Measurements from ENCODE around the gene CCDC40.

The CCDC40 gene

DNA sequence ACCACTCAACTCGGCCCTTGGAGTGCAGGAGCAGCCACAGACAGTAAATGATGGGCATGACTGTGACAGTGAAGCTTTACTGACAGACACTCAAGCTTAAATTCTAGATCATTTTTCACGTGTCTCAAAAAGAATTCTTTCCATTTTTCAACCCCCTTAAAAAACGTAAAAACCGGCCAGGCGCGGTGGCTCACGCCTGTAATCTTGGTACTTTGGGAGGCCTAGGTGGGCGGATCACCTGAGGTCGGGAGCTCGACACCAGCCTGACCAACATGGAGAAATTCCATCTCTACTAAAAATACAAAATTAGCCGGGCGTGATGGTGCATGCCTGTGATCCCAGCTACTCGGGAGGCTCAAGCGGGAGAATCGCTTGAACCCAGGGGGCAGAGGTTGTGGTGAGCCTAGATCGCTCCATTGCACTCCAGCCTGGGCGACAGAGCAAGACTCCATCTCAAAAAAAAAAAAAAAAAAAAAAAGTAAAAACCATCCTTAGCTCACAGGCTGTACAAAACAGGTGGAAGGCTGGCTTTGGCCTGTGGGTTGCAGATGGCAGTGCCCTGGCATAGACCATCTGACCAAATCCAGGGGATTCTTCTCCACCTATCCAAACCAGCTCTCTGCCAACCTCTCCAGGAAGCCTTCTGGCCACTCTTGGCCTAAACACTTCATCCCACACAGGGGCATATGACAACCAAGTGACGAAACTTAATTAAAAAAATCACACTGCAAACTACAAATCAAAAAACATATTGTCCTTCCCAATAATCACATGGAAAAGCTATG lies 19.0 kb upstream of the CCDC40 start:
- H3K9ac ChIP-seq (ENCODE audit: low read depth, low read length, poor library complexity) = no peak overlapping the region
- no peak overlapping the region for H3K14ac ChIP-seq (ENCODE audit: low read length)
- no peak overlapping the region for H4K8ac ChIP-seq (ENCODE audit: low read depth, low read length)
- H3K36me3 ChIP-seq (replicated peaks in 1 of 2; ENCODE audit: control insufficient read depth in 2 of 2, insufficient read depth in 2 of 2, low read length in 2 of 2) = peaks cover 12 to 38% of the 10 kb centered on the region in 2 donors
- DNase-seq (ENCODE audit: low spot score) = no peak
- H2BK120ac ChIP-seq (ENCODE audit: low read depth, low read length) = no peak overlapping the region
- no peak overlapping the region for H4K91ac ChIP-seq (ENCODE audit: low read depth, low read length, poor library complexity)
- peaks cover 0 to 9% of the 10 kb centered on the region in 2 donors for H3K4me1 ChIP-seq (ENCODE audit: control insufficient read depth in 2 of 2, insufficient read depth in 1 of 2, low read depth in 1 of 2, low read length in 2 of 2)
- H2BK15ac ChIP-seq (ENCODE audit: low read length) = no peak overlapping the region
- peaks cover 7% of the 10 kb centered on the region for H3K79me1 ChIP-seq (ENCODE audit: low read depth, low read length)
- peaks cover 0 to 3% (median 0%) of the 10 kb centered on the region in 3 experiments for H3K27me3 ChIP-seq (ENCODE audit: control insufficient read depth in 3 of 3, insufficient read depth in 3 of 3, low read depth in 1 of 3, low read length in 3 of 3)
- H3K27ac ChIP-seq (replicated peaks; ENCODE audit: low read length) = no peak overlapping the region
- peaks cover 0 to 2% of the 10 kb centered on the region in 2 donors for H3K9me3 ChIP-seq (replicated peaks in 1 of 2; ENCODE audit: control insufficient read depth in 2 of 2, insufficient read depth in 1 of 2, low read depth in 1 of 2, low read length in 2 of 2)
- H2BK12ac ChIP-seq (ENCODE audit: low read length) = no peak overlapping the region
- no peak overlapping the region for H2AK5ac ChIP-seq (ENCODE audit: low read depth, low read length)
- WGBS, 2 donors (ENCODE audit: extremely low coverage in 2 of 2, insufficient read length in 2 of 2, insufficient replicate concordance in 1 of 2) = 100% methylated on average over 3 of the region's 18 CpGs; no CpG with 5 or more reads in 1 of the 2 donors
- H3K4me2 ChIP-seq (ENCODE audit: insufficient read depth, low read length, poor library complexity, severe bottlenecking) = no peak overlapping the region
- peak overlapping the region in 1 of 2 donors; percentile 14 for H3K4me3 ChIP-seq (ENCODE audit: low read length in 2 of 2)
- H2BK5ac ChIP-seq (ENCODE audit: low read length) = no peak overlapping the region
- H3K4ac ChIP-seq (ENCODE audit: low read length) = no peak overlapping the region
- H3K18ac ChIP-seq (ENCODE audit: low read length) = no peak overlapping the region
- H2AFZ ChIP-seq (ENCODE audit: low read length) = no peak overlapping the region
- no peak overlapping the region for H3K23ac ChIP-seq (ENCODE audit: low read depth, low read length, poor library complexity)

DNA sequence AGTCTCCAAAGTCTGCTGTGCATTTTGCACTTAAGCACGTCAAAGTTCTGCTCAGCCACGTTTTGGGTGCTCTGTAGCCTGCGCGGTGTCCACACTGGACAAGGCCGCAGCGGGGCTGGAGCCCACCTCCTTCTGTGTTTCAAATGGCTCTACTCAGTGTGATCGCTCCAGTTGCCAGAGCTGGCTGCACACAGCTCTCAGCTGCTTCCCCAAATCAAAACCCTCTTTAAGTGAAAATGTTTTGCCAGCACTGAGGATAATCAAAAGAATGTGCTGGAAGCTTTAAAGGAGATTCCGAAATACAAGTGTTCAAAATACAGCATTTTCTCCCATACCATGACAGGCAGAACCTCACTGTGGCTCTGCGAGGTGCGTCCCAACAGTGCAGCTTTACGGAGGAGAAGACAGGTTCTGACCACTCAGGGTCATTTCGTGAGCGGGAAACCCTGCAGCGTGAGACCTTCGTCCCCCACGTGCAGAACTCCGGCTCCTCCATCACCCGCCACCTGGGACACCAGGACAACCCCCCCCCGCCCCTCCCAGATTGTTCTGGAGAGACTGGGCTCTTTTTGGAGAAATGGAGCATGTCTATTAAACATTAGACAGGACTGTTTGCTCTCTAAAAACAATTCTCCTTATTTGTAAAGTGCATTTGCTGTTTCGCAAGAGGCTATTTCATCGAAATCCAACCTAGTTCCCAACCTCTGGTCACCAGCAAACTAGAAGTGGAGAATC lies 17.4 kb upstream of the CCDC40 start:
- H3K4me3 ChIP-seq (ENCODE audit: low read length in 2 of 2) = peak overlapping the region in 1 of 2 donors; percentile 56
- peaks cover 3 to 27% of the 10 kb centered on the region in 2 donors for H3K36me3 ChIP-seq (replicated peaks in 1 of 2; ENCODE audit: control insufficient read depth in 2 of 2, insufficient read depth in 2 of 2, low read length in 2 of 2)
- H3K4ac ChIP-seq (ENCODE audit: low read length) = no peak overlapping the region
- no peak overlapping the region for H3K27ac ChIP-seq (replicated peaks; ENCODE audit: low read length)
- H2BK12ac ChIP-seq (ENCODE audit: low read length) = no peak overlapping the region
- H2BK15ac ChIP-seq (ENCODE audit: low read length) = no peak overlapping the region
- H3K4me1 ChIP-seq (ENCODE audit: control insufficient read depth in 2 of 2, insufficient read depth in 1 of 2, low read depth in 1 of 2, low read length in 2 of 2) = peaks cover 0 to 3% of the 10 kb centered on the region in 2 donors
- no peak for DNase-seq (ENCODE audit: low spot score)
- peaks cover 0 to 3% (median 0%) of the 10 kb centered on the region in 3 experiments for H3K27me3 ChIP-seq (ENCODE audit: control insufficient read depth in 3 of 3, insufficient read depth in 3 of 3, low read depth in 1 of 3, low read length in 3 of 3)
- no CpG with 5 or more reads among the region's 21 CpGs for WGBS, 2 donors (ENCODE audit: extremely low coverage in 2 of 2, insufficient read length in 2 of 2, insufficient replicate concordance in 1 of 2)
- no peak overlapping the region for H3K14ac ChIP-seq (ENCODE audit: low read length)
- peaks cover 13% of the 10 kb centered on the region for H3K79me1 ChIP-seq (ENCODE audit: low read depth, low read length)
- no peak overlapping the region for H2BK120ac ChIP-seq (ENCODE audit: low read depth, low read length)
- no peak overlapping the region for H2AK5ac ChIP-seq (ENCODE audit: low read depth, low read length)
- H4K8ac ChIP-seq (ENCODE audit: low read depth, low read length) = no peak overlapping the region
- H2BK5ac ChIP-seq (ENCODE audit: low read length) = no peak overlapping the region
- no peak overlapping the region for H3K18ac ChIP-seq (ENCODE audit: low read length)
- no peak overlapping the region for H3K23ac ChIP-seq (ENCODE audit: low read depth, low read length, poor library complexity)
- H3K4me2 ChIP-seq (ENCODE audit: insufficient read depth, low read length, poor library complexity, severe bottlenecking) = no peak overlapping the region
- no peak overlapping the region for H2AFZ ChIP-seq (ENCODE audit: low read length)
- peaks cover 0 to 3% of the 10 kb centered on the region in 2 donors for H3K9me3 ChIP-seq (replicated peaks in 1 of 2; ENCODE audit: control insufficient read depth in 2 of 2, insufficient read depth in 1 of 2, low read depth in 1 of 2, low read length in 2 of 2)
- no peak overlapping the region for H3K9ac ChIP-seq (ENCODE audit: low read depth, low read length, poor library complexity)
- H4K91ac ChIP-seq (ENCODE audit: low read depth, low read length, poor library complexity) = no peak overlapping the region

DNA sequence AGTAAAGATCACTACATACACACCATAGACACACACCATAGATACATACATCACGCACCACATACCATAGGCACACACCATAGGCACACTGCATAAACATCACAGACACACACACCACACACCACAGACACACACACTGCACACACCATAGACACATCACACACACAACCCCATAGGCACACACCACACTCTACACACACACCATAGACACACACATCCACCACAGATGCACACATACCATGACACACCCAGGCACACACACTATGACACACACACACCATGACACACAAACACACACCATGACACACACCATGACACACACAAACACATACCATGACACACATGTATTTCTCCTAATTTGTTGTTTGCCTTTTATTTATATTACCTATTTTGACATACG lies 14.8 kb upstream of the CCDC40 start:
- H3K4me3 ChIP-seq (ENCODE audit: low read length in 2 of 2) = peak overlapping the region in 1 of 2 donors; percentile 72
- H3K9ac ChIP-seq (ENCODE audit: low read depth, low read length, poor library complexity) = peak overlapping the region; percentile 5
- no peak overlapping the region for H3K4ac ChIP-seq (ENCODE audit: low read length)
- peak overlapping the region; percentile 70 for H4K8ac ChIP-seq (ENCODE audit: low read depth, low read length)
- no peak overlapping the region for H2BK5ac ChIP-seq (ENCODE audit: low read length)
- WGBS, 2 donors (ENCODE audit: extremely low coverage in 2 of 2, insufficient read length in 2 of 2, insufficient replicate concordance in 1 of 2) = no CpG with 5 or more reads among the region's 2 CpGs
- H4K91ac ChIP-seq (ENCODE audit: low read depth, low read length, poor library complexity) = peak overlapping the region; percentile 56
- no peak overlapping the region for H2BK12ac ChIP-seq (ENCODE audit: low read length)
- H3K27me3 ChIP-seq (ENCODE audit: control insufficient read depth in 3 of 3, insufficient read depth in 3 of 3, low read depth in 1 of 3, low read length in 3 of 3) = peaks cover 0 to 6% (median 0%) of the 10 kb centered on the region in 3 experiments
- no peak overlapping the region for H3K27ac ChIP-seq (replicated peaks; ENCODE audit: low read length)
- H3K4me2 ChIP-seq (ENCODE audit: insufficient read depth, low read length, poor library complexity, severe bottlenecking) = no peak overlapping the region
- H3K79me1 ChIP-seq (ENCODE audit: low read depth, low read length) = peaks cover 24% of the 10 kb centered on the region
- H2BK120ac ChIP-seq (ENCODE audit: low read depth, low read length) = no peak overlapping the region
- no peak overlapping the region for H3K18ac ChIP-seq (ENCODE audit: low read length)
- no peak overlapping the region for H2AK5ac ChIP-seq (ENCODE audit: low read depth, low read length)
- DNase-seq (ENCODE audit: low spot score) = no peak
- H2BK15ac ChIP-seq (ENCODE audit: low read length) = no peak overlapping the region
- H2AFZ ChIP-seq (ENCODE audit: low read length) = no peak overlapping the region
- peak overlapping the region; percentile 87 for H3K14ac ChIP-seq (ENCODE audit: low read length)
- peaks cover 7 to 23% of the 10 kb centered on the region in 2 donors for H3K36me3 ChIP-seq (replicated peaks in 1 of 2; ENCODE audit: control insufficient read depth in 2 of 2, insufficient read depth in 2 of 2, low read length in 2 of 2)
- H3K9me3 ChIP-seq (replicated peaks in 1 of 2; ENCODE audit: control insufficient read depth in 2 of 2, insufficient read depth in 1 of 2, low read depth in 1 of 2, low read length in 2 of 2) = peaks cover 0 to 9% of the 10 kb centered on the region in 2 donors
- H3K4me1 ChIP-seq (ENCODE audit: control insufficient read depth in 2 of 2, insufficient read depth in 1 of 2, low read depth in 1 of 2, low read length in 2 of 2) = peaks cover 0 to 11% of the 10 kb centered on the region in 2 donors
- no peak overlapping the region for H3K23ac ChIP-seq (ENCODE audit: low read depth, low read length, poor library complexity)

Measured in neuronal stem cell (in vitro differentiated cells).